H9 (cell line): ENCODE data around the gene BCAT1. TPM values are rescaled to one million over a fixed set of nuclear protein-coding genes. Genes with fewer than 3 reads are reported as not detected.

ENCODE experiments used
- DNase-seq: peaks from one replicate; pipeline ENCODE4 v3.0.0-alpha.2; 2017
- H2AFZ ChIP-seq: one replicate; pipeline ENCODE4 v1.6.1; 2013; ENCODE audit warnings: mild to moderate bottlenecking, low read length, control low read depth, moderate library complexity
- H2AK5ac ChIP-seq: 2 replicates; pipeline ENCODE4 v1.6.1; 2013; ENCODE audit warnings: low read length, control low read depth, mixed read lengths; ENCODE audit not compliant: insufficient read length
- H2BK120ac ChIP-seq: one replicate; pipeline ENCODE4 v1.6.1; 2013; ENCODE audit warnings: low read depth, mild to moderate bottlenecking, low read length, control low read depth, inconsistent platforms; ENCODE audit not compliant: poor library complexity, severe bottlenecking
- H2BK12ac ChIP-seq: 2 replicates; pipeline ENCODE4 v1.6.1; 2013; ENCODE audit warnings: low read length, control low read depth, mixed read lengths, low read depth; ENCODE audit not compliant: insufficient read length
- H2BK15ac ChIP-seq: 2 replicates; pipeline ENCODE4 v1.6.1; 2013; ENCODE audit warnings: low read depth, low read length, control low read depth
- H2BK20ac ChIP-seq: one replicate; pipeline ENCODE4 v1.6.1; 2013; ENCODE audit warnings: low read depth, mild to moderate bottlenecking, low read length, control low read depth, inconsistent platforms; ENCODE audit not compliant: poor library complexity, severe bottlenecking
- H2BK5ac ChIP-seq: 2 replicates; pipeline ENCODE4 v1.6.1; 2013; ENCODE audit warnings: low read length, control low read depth, mixed read lengths; ENCODE audit not compliant: insufficient read length
- H3K14ac ChIP-seq: 2 replicates; pipeline ENCODE4 v1.6.1; 2013; ENCODE audit warnings: low read length, control low read depth; ENCODE audit not compliant: insufficient read depth
- H3K18ac ChIP-seq: 2 replicates; pipeline ENCODE4 v1.6.1; 2013; ENCODE audit warnings: low read depth, mild to moderate bottlenecking, mixed read lengths, low read length, control low read depth; ENCODE audit not compliant: insufficient read length
- H3K23ac ChIP-seq: 2 replicates; pipeline ENCODE4 v1.6.1; 2013; ENCODE audit warnings: low read length, control low read depth, mixed read lengths, low read depth; ENCODE audit not compliant: insufficient read length
- H3K23me2 ChIP-seq: 2 replicates; pipeline ENCODE4 v1.6.1; 2013; ENCODE audit warnings: low read depth, mild to moderate bottlenecking, mixed read lengths, low read length, control low read depth; ENCODE audit not compliant: insufficient read length, poor library complexity, severe bottlenecking
- H3K27ac ChIP-seq: 2 replicates; pipeline ENCODE4 v1.5.1; 2013; ENCODE audit warnings: low read length, control low read depth, mixed read lengths, low read depth; ENCODE audit not compliant: insufficient read length
- H3K27me3 ChIP-seq: 2 replicates; pipeline ENCODE4 v1.6.1; 2013; ENCODE audit warnings: low read length, control low read depth, inconsistent platforms; ENCODE audit not compliant: insufficient read depth
- H3K4ac ChIP-seq: 2 replicates; pipeline ENCODE4 v1.6.1; 2013; ENCODE audit warnings: low read depth, mild to moderate bottlenecking, control low read depth, inconsistent platforms, low read length, moderate library complexity
- H3K4me1 ChIP-seq: 2 replicates; pipeline ENCODE4 v1.6.1; 2013; ENCODE audit warnings: low read length, control low read depth, inconsistent platforms; ENCODE audit not compliant: insufficient read depth
- H3K4me2 ChIP-seq: 2 replicates; pipeline ENCODE4 v1.6.1; 2013; ENCODE audit warnings: low read length, control low read depth, mixed read lengths; ENCODE audit not compliant: insufficient read length, insufficient read depth
- H3K56ac ChIP-seq: 2 replicates; pipeline ENCODE4 v1.6.1; 2013; ENCODE audit warnings: low read depth, mild to moderate bottlenecking, mixed read lengths, low read length, control low read depth; ENCODE audit not compliant: insufficient read length
- H3K79me1 ChIP-seq: 2 replicates; pipeline ENCODE4 v1.6.1; 2013; ENCODE audit warnings: low read depth, mild to moderate bottlenecking, moderate library complexity, low read length, control low read depth, inconsistent platforms; ENCODE audit not compliant: insufficient read depth, poor library complexity, severe bottlenecking
- H3K79me2 ChIP-seq: 2 replicates; pipeline ENCODE4 v1.6.1; 2013; ENCODE audit warnings: low read length, control low read depth, inconsistent platforms; ENCODE audit not compliant: insufficient read depth
- H3K9ac ChIP-seq: 2 replicates; pipeline ENCODE4 v1.6.1; 2013; ENCODE audit warnings: low read length, control low read depth, mixed read lengths; ENCODE audit not compliant: insufficient read length; ENCODE audit errors: extremely low read depth
- H3K9me3 ChIP-seq: one replicate; pipeline ENCODE4 v1.6.1; 2013; ENCODE audit warnings: low read depth, low read length, inconsistent platforms; ENCODE audit not compliant: control insufficient read depth
- H3T11ph ChIP-seq: one replicate; pipeline ENCODE4 v1.6.1; 2013; ENCODE audit warnings: mild to moderate bottlenecking, low read length, control low read depth, inconsistent platforms
- H4K20me1 ChIP-seq: one replicate; pipeline ENCODE4 v1.6.1; 2013; ENCODE audit not compliant: control insufficient read depth, insufficient read length, insufficient read depth
- H4K5ac ChIP-seq: 2 replicates; pipeline ENCODE4 v1.6.1; 2013; ENCODE audit warnings: low read depth, mild to moderate bottlenecking, mixed read lengths, low read length, control low read depth; ENCODE audit not compliant: insufficient read length
- H4K8ac ChIP-seq: replicated peaks from 2 replicates; pipeline ENCODE4 v1.6.1; 2013; ENCODE audit warnings: low read length, control low read depth, mixed read lengths, low read depth; ENCODE audit not compliant: insufficient read length
- H4K91ac ChIP-seq: 2 replicates; pipeline ENCODE4 v1.6.1; 2013; ENCODE audit warnings: low read depth, mild to moderate bottlenecking, moderate library complexity, mixed read lengths, low read length, control low read depth; ENCODE audit not compliant: insufficient read length
- H3K27ac Mint-ChIP-seq, 3 experiments: 2 replicates in 2 of 3; 3 replicates in 1 of 3; pipeline ENCODE4 v1.8.0; 2020 to 2021; ENCODE audit warnings: mixed read lengths in 3 of 3, mild to moderate bottlenecking in 1 of 3, moderate library complexity in 1 of 3
- H3K27me3 Mint-ChIP-seq: 2 replicates; pipeline ENCODE4 v1.8.0; 2021; ENCODE audit warnings: low read depth, mild to moderate bottlenecking, moderate library complexity, mixed read lengths
- H3K36me3 Mint-ChIP-seq, 3 experiments: 2 replicates in 2 of 3; 3 replicates in 1 of 3; pipeline ENCODE4 v1.8.0; 2020 to 2021; ENCODE audit warnings: low read depth in 3 of 3, mixed read lengths in 3 of 3; ENCODE audit not compliant: insufficient read depth in 1 of 3
- H3K4me1 Mint-ChIP-seq, 2 experiments: 2 replicates each; pipeline ENCODE4 v1.8.0; 2020; ENCODE audit warnings: mixed read lengths in 2 of 2
- H3K4me3 Mint-ChIP-seq, 2 experiments: 2 replicates in 1 of 2; 3 replicates in 1 of 2; pipeline ENCODE4 v1.8.0; 2020 to 2021; ENCODE audit warnings: mild to moderate bottlenecking in 2 of 2, mixed read lengths in 2 of 2, moderate library complexity in 1 of 2
- H3K9me3 Mint-ChIP-seq, 2 experiments: 2 replicates in 1 of 2; 3 replicates in 1 of 2; pipeline ENCODE4 v1.8.0; 2020; ENCODE audit warnings: mild to moderate bottlenecking in 2 of 2, mixed read lengths in 2 of 2, moderate library complexity in 1 of 2
- WGBS: extraction: QIAGEN DNeasy Blood & Tissue Kit; methylation state at CpG from one replicate; pipeline ENCODE4 v1.1.7; 2013; ENCODE audit warnings: missing lambda C conversion rate, low lambda C conversion rate, mixed read lengths; ENCODE audit not compliant: insufficient read length; ENCODE audit errors: extremely low coverage; 5-methylcytosine and 5-hydroxymethylcytosine counted together
- total RNA-seq: library from RNA; stranded (reverse); gene quantifications from 2 replicates; pipeline ENCODE4 v1.2.1, GENCODE V29; 2021
- TF ChIP-seq, protein P1 (sequence below): fragments of 200-600 bp; sonication (generic); conservative IDR thresholded peaks from 3 replicates; pipeline ENCODE4 v1.8.0; 2021; ENCODE audit warnings: antibody characterized with exemption, mild to moderate bottlenecking

Gene BCAT1
- total RNA-seq, 1 experiment from 2014 or later: 244 TPM

DNA sequence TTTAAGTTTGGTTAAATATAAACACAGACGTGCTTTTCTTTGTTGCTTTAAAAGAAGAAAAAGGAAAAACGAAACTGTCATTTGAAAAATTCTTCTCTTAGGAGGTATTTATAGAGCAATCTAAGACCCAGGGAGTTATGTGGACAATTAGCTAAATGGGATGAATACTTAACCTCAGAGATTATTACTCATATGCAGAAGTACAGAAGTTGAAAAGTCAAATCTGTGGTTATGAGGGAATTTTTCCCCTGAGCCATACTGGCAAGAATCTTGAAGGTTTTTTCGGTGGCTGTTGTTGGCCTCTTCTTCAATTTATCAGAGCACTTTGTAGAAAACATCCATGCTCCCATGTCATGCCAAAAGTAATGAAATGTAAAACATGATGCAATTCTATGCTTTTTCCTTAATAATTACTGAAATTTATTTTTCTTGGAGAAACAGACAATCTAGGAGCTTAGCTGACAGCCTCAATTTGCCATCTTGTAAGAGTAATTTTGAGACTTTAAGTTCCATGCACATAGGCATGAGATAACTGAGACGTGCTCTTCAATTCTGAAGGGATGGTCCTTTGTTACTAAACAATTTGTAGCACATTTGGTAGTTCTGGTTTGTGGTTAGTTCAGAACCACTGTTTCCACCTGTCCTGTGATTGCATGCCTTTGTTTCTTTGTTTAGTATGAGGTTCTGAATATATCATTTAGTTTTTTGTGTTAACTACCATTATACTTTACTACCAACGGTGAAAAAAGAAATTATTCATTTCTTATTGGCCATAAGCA, 126.6 kb downstream of the BCAT1 start:
- Mint-ChIP-seq H3K27ac (peak overlapping the region in 1 of 3 experiments; percentile 41; a peak in 1 of 7 replicates), H3K27me3 (no peaks in the 10 kb centered on the region), H3K4me3 (no peak overlapping the region), H3K9me3 (no peaks in the 10 kb centered on the region), H3K36me3 (peaks cover 37 to 78% (median 71%) of the 10 kb centered on the region in 3 experiments; a peak in 6 of 7 replicates), H3K4me1 (peaks cover 0 to 6% of the 10 kb centered on the region in 2 experiments; a peak in 2 of 4 replicates)
- WGBS: no CpG with 5 or more reads among the region's 5 CpGs
- Histone ChIP-seq H3K56ac (no peak overlapping the region), H2BK20ac (no peak overlapping the region), H3K9ac (no peak overlapping the region), H3K23me2 (no peaks in the 10 kb centered on the region), H4K8ac (no peak overlapping the region), H3K23ac (no peak overlapping the region), H4K91ac (no peak overlapping the region), H3T11ph (no peak overlapping the region), H4K5ac (no peak overlapping the region), H3K4me1 (no peaks in the 10 kb centered on the region), H3K79me2 (no peaks in the 10 kb centered on the region), H2AK5ac (no peak overlapping the region), H2BK5ac (no peak overlapping the region), H2BK120ac (no peak overlapping the region), H2AFZ (no peak overlapping the region), H2BK15ac (no peak overlapping the region), H3K27ac (no peak overlapping the region), H3K27me3 (no peaks in the 10 kb centered on the region), H3K4me2 (no peak overlapping the region), H3K79me1 (no peaks in the 10 kb centered on the region), H3K14ac (no peak overlapping the region), H4K20me1 (no peaks in the 10 kb centered on the region), H3K9me3 (no peaks in the 10 kb centered on the region), H2BK12ac (no peak overlapping the region), H3K18ac (no peak overlapping the region), H3K4ac (no peak overlapping the region)
- no peak for DNase-seq
- TF ChIP-seq, protein P1, sequence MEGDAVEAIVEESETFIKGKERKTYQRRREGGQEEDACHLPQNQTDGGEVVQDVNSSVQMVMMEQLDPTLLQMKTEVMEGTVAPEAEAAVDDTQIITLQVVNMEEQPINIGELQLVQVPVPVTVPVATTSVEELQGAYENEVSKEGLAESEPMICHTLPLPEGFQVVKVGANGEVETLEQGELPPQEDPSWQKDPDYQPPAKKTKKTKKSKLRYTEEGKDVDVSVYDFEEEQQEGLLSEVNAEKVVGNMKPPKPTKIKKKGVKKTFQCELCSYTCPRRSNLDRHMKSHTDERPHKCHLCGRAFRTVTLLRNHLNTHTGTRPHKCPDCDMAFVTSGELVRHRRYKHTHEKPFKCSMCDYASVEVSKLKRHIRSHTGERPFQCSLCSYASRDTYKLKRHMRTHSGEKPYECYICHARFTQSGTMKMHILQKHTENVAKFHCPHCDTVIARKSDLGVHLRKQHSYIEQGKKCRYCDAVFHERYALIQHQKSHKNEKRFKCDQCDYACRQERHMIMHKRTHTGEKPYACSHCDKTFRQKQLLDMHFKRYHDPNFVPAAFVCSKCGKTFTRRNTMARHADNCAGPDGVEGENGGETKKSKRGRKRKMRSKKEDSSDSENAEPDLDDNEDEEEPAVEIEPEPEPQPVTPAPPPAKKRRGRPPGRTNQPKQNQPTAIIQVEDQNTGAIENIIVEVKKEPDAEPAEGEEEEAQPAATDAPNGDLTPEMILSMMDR: no peak
